ENCODE results near the gene WDR90.

WDR90 gene

DNA sequence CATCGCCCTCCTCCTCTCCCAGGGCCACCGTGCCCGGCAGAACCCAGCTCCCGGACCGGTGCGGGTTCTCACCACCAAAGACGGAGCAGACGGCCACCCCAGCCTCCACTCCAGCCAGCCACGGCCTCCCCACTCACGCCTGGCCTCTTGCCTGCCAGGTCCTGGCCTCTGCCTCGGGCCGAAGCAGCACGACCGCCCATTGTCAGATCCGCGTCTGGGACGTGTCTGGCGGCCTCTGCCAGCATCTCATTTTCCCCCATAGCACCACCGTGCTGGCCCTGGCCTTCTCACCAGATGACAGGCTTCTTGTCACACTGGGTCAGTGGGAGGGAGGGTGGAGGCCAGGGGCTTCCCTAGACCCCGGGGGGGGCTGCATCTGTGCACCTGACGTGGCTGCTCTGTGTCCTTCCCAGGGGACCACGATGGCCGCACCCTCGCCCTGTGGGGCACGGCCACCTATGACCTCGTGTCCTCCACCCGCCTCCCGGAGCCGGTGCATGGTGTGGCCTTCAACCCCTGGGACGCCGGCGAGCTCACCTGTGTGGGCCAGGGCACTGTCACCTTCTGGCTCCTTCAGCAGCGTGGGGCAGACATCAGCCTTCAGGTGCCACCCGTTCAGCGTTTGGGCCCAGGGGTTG lies 12.1 kb downstream of the WDR90 start:
- no peak for DNase-seq

GRCh38 chr16:662095-662494 lies 12.9 kb downstream of the WDR90 start:
- DNase-seq = no peak

DNA sequence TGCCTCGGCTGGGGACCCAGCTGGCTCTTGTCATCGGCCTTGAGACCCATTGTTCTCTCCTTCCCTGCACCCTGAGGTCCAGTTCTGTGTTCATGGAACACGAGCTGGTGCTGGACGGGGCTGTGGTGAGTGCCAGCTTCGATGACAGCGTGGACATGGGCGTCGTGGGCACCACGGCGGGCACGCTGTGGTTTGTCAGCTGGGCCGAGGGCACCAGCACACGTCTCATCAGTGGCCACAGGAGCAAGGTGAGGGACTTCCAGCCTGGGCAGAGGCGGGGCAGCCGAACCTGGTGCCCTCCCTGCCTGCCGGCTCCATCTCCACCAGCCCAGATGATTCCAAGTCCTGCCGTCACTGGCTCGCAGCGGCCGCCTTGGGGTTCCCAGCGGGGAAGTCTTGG lies 13.4 kb downstream of the WDR90 start:
- no peak for DNase-seq

DNA sequence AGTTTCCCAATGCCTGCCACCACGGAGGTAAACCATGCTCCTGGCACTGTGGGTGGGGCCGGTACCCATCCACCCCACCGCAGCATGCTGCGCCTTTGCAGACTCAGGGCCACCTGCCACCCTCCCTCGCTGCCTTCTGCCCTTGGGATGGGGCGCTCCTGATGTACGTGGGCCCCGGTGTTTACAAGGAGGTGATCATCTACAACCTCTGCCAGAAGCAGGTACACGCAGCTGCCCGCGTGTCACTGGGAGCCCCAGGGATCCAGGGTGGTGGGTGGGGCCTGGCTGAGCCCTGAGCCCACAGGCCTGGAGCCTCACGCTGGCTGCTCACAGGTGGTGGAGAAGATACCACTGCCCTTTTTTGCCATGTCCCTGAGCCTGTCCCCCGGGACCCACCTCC lies 17.4 kb downstream of the WDR90 start:
- DNase-seq = no peak

DNA sequence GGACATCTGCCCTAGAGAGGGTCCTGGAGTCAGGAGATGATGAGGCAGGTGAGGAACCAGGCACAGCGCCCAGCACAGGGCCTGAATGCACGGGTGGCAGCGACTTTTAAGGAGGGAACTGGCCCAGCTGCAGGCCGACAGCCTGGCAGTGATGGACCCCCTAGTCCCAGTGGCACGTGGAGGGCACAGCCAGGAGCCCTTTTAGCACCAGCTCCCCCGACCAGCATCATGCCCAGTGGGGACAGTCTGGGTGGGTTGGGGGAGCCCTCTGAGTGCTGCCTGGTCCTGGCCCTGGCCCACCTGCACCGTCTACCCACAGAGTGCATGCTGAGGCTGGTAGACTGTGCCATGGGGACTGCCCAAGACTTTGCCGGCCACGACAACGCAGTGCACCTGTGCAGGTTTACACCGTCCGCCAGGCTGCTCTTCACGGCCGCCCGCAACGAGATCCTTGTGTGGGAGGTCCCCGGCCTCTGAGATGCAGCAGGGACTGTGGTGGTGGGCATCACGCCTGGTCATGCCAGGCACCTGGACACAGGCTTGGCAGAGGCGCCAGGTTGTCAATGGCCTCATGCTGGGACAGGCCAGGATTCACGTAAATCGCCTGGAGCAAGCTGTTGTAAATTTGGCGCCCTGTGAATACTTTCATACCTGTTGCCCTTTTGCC lies 18.1 kb downstream of the WDR90 start:
- DNase-seq = no peak

DNA sequence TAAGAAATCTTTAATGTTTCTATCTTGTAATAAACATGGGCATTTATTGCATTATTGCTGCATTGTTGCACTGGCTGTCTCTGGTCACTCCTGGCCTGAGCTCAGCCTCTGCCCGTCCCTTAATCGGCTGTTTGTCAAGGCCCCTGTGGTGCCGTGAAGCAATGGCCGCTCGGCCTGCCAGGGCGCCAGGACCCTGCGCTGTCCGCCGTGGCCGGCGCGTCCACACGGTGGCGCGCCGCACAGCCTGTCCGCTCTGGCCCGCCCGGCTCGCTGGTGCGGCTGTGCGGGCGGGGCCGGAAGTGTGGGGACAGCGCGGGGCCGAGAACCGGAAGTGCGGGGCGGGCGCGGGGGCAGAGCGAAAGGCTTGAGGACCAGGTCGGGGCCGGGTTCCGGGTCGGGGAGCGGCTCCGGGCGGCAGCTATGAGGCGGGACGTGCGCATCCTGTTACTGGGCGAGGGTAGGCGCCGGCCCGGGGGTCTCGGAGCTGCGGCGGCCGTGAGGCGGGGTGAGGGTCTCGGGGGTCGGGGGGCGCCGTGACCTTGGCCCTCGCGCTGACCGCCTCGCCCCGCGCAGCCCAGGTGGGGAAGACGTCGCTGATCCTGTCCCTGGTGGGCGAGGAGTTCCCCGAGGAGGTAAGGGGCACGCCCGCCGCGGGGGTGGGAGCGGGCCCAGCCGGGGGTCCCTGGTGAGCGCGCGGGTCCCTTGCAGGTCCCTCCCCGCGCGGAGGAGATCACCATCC lies 18.8 kb downstream of the WDR90 start, which contains the start of gene RHOT2:
Gene RHOT2 (plus strand): TSS at position 353 of the 739 bp plus-strand sequence. CDS start 68 bp downstream, at position 421.
- DNase-seq = peak; percentile 89

- no peak for DNase-seq
These were observed 19.5 kb downstream of the WDR90 start for GRCh38 chr16:668519-669171.

- DNase-seq = no peak
These were observed 20.5 kb downstream of the WDR90 start for GRCh38 chr16:669666-670065.

DNA sequence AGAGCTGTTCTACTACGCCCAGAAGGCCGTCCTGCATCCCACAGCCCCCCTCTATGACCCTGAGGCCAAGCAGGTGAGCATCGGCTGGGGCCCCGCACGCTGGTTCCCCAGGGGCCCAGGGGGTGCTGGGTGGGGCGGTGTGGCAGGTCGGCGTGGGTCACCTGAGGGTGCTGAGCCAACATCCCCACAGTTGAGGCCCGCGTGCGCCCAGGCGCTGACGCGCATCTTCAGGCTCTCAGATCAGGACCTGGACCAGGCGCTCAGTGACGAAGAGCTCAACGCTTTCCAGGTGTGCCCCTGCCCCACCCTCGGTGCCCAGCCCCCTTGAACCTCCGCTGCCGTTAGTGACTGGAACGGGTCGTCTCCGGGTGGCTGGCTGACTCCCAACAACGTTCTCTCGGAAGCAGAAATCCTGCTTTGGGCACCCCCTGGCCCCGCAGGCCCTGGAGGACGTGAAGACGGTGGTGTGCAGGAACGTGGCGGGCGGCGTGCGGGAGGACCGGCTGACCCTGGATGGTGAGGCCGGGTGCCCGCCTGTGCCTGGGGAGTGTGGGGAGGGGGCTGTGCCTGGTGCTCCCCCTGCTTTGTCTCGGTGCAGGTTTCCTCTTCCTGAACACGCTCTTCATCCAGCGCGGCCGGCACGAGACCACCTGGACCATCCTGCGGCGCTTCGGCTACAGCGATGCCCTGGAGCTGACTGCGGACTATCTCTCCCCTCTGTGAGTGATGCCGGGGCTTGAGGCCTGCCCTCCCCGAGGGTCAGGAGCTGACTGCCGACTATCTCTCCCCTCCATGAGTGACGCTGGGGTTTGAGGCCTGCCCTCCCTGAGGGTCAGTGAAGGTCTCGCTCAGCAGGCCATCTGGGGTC lies 21.6 kb downstream of the WDR90 start:
- no peak for DNase-seq

DNA sequence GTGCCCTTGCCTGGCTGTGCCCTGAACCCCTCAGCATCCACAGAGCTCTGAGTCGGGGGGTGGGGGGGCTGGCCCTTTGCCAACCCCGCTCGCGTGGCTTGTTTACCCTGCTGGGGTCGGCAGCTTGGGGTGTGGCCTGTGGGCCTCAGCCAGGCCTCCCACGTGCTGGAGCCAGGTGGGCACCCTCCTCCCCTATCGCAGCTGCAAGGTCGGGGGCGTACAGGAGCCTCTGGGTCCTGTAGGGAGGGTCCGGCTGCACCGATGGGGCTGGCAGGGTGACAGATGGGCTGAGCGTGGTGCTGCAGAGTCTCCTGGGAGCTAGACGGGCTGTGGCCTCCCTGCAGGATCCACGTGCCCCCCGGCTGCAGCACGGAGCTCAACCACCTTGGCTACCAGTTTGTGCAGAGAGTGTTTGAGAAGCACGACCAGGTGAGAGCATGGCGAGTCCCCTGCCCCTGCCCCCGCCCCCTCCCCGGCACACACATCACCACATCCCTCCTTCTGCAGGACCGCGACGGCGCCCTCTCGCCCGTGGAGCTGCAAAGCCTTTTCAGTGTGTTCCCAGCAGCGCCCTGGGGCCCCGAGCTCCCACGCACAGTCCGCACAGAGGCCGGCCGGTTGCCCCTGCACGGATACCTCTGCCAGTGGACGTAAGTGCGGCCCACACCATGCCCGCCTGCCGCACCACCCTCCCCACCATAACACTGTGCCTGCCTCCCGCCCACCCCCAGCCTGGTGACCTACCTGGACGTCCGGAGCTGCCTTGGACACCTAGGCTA lies 22.4 kb downstream of the WDR90 start:
- no peak for DNase-seq

DNA sequence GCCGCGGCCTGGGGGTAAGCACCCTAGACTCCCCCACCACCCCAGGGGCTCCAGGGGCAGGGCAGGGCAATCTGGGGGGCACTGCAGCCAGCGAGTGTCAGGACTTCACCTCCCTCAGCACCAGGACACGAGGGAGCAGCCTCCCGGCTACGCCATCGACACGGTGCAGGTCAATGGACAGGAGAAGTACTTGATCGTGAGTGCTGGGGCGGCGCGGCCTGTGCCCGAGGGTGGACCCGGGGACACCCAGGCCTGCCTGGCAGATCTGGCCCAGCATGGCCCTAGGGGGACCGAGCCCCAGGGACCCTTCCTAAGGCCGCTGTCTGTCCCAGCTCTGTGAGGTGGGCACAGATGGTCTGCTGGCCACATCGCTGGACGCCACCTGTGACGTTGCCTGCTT lies 23.2 kb downstream of the WDR90 start:
- DNase-seq = no peak

DNA sequence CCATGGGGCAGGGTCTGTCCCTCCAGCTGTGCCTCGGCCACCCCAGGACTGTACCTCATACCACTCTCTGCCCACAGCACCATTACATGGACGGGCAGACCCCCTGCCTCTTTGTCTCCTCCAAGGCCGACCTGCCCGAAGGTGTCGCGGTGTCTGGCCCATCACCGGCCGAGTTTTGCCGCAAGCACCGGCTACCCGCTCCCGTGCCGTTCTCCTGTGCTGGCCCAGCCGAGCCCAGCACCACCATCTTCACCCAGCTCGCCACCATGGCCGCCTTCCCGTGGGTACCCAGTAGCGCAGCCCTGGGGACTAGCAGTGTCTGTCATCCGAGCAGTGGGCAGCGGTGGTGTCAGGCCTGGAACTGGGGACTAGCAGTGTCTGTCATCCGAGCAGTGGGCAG lies 23.7 kb downstream of the WDR90 start:
- no peak for DNase-seq

DNA sequence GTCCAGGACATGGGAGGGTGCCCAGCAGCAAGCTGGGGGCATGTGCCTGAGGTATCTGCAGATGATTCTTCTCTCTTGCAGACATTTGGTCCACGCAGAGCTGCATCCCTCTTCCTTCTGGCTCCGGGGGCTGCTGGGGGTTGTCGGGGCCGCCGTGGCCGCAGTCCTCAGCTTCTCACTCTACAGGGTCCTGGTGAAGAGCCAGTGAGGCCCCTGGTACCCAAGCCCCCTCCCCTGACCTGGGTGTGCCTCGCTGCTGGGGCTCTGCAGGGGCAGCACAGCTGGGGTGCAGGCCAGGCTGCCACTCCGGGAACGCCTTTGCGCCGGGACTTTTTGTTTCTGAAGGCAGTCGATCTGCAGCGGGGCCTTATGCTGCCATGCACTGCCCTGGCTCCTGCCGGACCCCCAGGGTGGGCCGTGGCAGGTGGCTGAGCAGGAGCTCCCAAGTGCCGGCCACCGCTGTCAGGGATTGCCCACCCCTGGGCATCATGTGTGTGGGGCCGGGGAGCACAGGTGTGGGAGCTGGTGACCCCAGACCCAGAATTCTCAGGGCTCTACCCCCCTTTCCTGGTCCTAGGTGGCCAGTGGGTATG lies 24.3 kb downstream of the WDR90 start:
- DNase-seq = no peak

DNA sequence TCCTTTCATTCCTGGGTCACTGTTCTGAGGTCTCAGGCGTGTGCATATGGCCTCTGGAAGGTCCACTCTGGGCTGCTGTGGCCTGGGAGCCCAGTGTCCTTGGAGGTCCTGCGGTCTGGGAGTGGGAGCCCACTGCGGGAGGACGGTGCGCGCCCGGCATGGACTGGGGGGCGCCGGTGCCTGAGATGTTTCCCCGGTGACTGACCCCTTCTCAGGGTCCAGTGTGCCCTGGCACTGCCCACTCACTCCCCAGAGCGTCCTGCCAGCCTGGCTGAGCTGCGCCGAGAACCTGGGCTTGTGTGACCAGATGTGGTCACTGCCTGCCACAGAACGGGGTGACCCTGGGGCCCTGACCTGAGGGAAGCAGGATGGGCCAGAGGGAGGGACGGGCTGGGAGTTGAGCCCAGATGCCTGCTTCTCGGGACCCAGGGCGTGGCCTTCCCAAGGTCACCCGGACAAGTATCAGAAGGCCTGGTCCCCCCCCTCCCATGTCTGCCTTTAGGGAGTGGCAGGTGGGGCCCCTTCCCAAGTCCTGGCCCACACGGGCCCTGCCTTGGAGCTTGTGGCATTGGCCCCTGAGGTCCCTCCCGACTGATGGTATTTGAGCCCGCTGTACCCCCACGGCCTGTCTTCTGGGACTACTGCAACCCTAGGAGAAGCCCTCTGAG lies 25.2 kb downstream of the WDR90 start:
- DNase-seq = no peak

- DNase-seq = peak; percentile 34
These were observed 26.1 kb downstream of the WDR90 start, which contains the start of gene RHBDL1 for GRCh38 chr16:674968-675883. Gene RHBDL1 (plus strand): TSS chr16:675671. CDS start chr16:675791, 120 bp downstream.

DNA sequence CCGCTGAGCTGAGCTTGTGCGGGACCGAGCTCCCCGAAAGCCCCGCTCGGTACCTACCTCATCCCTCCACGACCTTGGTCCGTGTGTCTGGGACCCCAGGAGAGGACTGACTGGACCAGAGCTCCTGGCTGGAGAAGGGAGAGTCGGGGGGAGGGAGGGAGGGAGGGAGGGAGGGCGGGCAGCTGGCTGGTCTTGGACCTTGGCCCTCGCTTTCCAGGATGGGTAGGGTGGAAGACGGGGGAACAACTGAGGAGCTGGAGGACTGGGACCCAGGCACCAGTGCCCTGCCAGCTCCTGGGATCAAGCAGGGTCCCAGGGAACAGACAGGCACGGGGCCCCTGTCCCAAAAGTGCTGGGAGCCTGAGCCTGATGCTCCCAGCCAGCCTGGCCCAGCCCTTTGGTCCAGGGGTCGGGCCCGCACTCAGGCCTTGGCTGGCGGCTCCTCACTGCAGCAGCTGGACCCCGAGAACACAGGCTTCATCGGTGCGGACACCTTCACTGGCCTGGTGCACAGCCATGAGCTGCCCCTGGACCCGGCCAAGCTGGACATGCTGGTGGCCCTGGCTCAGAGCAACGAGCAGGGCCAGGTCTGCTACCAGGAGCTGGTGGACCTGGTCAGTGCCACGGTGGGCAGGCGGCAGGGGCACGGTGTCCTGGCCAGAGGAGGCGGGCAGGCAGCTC lies 26.9 kb downstream of the WDR90 start:
- no peak for DNase-seq

GRCh38 chr16:676565-676902 lies 27.4 kb downstream of the WDR90 start:
- DNase-seq = no peak

DNA sequence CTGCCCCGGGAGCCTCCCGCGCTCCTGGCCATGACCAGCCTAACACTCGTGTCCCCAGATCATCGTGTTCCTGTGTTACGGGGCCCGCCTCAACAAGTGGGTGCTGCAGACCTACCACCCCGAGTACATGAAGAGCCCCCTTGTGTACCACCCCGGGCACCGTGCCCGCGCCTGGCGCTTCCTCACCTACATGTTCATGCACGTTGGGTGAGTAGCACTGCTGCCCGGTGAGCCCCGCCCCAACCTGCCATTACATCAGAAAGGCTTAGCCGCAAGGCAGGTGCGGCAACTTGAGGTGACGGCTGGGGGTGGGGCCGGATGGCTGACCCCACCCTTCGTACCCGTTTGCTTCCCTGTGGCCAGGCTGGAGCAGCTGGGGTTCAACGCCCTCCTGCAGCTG lies 27.7 kb downstream of the WDR90 start:
- no peak for DNase-seq
